AG04450 (cell line): ENCODE data around the gene MEIS2. TPM values are rescaled to one million over a fixed set of nuclear protein-coding genes. Genes with fewer than 3 reads are reported as not detected.

ENCODE experiments used
- CTCF ChIA-PET: fragments of 300-600, 350-600 bp; formaldehyde crosslinking; extraction: SDS; loops from one replicate; lab custom pipeline; 2022; ENCODE audit warnings: antibody characterized with exemption, inconsistent platforms; lab: Charles Lee
- POLR2A ChIA-PET: fragments of 350-600 bp; formaldehyde crosslinking; extraction: SDS; loops from one replicate; lab custom pipeline; 2021; ENCODE audit warnings: antibody characterized with exemption, inconsistent platforms; lab: Yijun Ruan, JAX
- DNase-seq: peaks from one replicate; pipeline ENCODE4 v3.0.0-alpha.2; 2011; ENCODE audit warnings: low read depth, low spot score
- H3K27ac ChIP-seq: one replicate; pipeline ENCODE4 v1.5.1; 2012; ENCODE audit warnings: low read depth, low read length, control low read depth
- H3K27me3 ChIP-seq: one replicate; pipeline ENCODE4 v1.6.0; 2012; ENCODE audit warnings: low read length; ENCODE audit not compliant: control insufficient read depth, insufficient read depth
- H3K4me3 ChIP-seq: 2 replicates; pipeline ENCODE4 v1.5.1; 2011; ENCODE audit warnings: mild to moderate bottlenecking, low read depth, low read length, control low read depth
- H3K9me3 ChIP-seq: 2 replicates; pipeline ENCODE4 v1.5.1; 2012; ENCODE audit warnings: low read length; ENCODE audit not compliant: control insufficient read depth, insufficient read depth
- CTCF ChIP-seq: IDR thresholded peaks from 2 replicates; pipeline ENCODE4 v1.5.1; 2011; ENCODE audit warnings: low read depth, low read length, control low read depth, inconsistent platforms
- polyA plus RNA-seq: library from polyadenylated mRNA; depleted of rRNA; stranded (reverse); fragments of >200 nt; gene quantifications from 2 replicates; pipeline ENCODE4 v1.2.3, GENCODE V29; 2011

The MEIS2 gene
- polyA plus RNA-seq, 1 experiment: 31.7 TPM

- POLR2A ChIA-PET: no interaction called here
- Histone ChIP-seq H3K27ac (no peak overlapping the region), H3K4me3 (no peak overlapping the region), H3K27me3 (no peaks in the 10 kb centered on the region), H3K9me3 (no peaks in the 10 kb centered on the region)
- CTCF ChIA-PET: interaction anchor here (3.0 kb wide), 1 partner anchor 11 kb away, joined by 9 read pairs; no protein-coding TSS in a partner anchor
- no peak for TF ChIP-seq CTCF
- no peak for DNase-seq
Observed at GRCh38 chr15:37122703-37123102, 22.4 kb upstream of the MEIS2 start.

- Histone ChIP-seq H3K9me3 (no peaks in the 10 kb centered on the region), H3K27me3 (no peaks in the 10 kb centered on the region), H3K27ac (no peak overlapping the region), H3K4me3 (no peak overlapping the region)
- no peak for TF ChIP-seq CTCF
- POLR2A ChIA-PET: no interaction called here
- no peak for DNase-seq
- CTCF ChIA-PET: interaction anchor here (0.7 to 1.3 kb wide), 2 partner anchors 10 to 12 kb away, joined by 3 to 4 read pairs; no protein-coding TSS in a partner anchor
Observed at GRCh38 chr15:37121492-37121891, 21.1 kb upstream of the MEIS2 start.

- no peak for DNase-seq
- POLR2A ChIA-PET: no interaction called here
- H3K27me3 ChIP-seq: no peaks in the 10 kb centered on the region
- no peak overlapping the region for H3K4me3 ChIP-seq
- no peaks in the 10 kb centered on the region for H3K9me3 ChIP-seq
- H3K27ac ChIP-seq: no peak overlapping the region
- CTCF ChIA-PET: no interaction called here
- TF ChIP-seq CTCF: no peak
Observed at GRCh38 chr15:37117030-37117429, 16.7 kb upstream of the MEIS2 start.

- no peak for DNase-seq
- H3K4me3 ChIP-seq: no peak overlapping the region
Observed at GRCh38 chr15:37115538-37115937, 15.2 kb upstream of the MEIS2 start.

More at GRCh38 chr15:37115538-37115937, 15.2 kb upstream of the MEIS2 start:
- peaks cover under 1% of the 10 kb centered on the region for H3K27me3 ChIP-seq
- CTCF ChIA-PET: no interaction called here
- POLR2A ChIA-PET: no interaction called here
- H3K27ac ChIP-seq: no peak overlapping the region
- no peaks in the 10 kb centered on the region for H3K9me3 ChIP-seq
- TF ChIP-seq CTCF: no peak
